NCI-H2227 treated with DMSO at 0.1 percent for 48 hours (cell line): ENCODE data around the gene JPH3.

ENCODE experiments used
- DNase-seq: peaks from one replicate; lab custom pipeline; 2025; lab: John Stamatoyannopoulos, UW

JPH3 gene

DNA sequence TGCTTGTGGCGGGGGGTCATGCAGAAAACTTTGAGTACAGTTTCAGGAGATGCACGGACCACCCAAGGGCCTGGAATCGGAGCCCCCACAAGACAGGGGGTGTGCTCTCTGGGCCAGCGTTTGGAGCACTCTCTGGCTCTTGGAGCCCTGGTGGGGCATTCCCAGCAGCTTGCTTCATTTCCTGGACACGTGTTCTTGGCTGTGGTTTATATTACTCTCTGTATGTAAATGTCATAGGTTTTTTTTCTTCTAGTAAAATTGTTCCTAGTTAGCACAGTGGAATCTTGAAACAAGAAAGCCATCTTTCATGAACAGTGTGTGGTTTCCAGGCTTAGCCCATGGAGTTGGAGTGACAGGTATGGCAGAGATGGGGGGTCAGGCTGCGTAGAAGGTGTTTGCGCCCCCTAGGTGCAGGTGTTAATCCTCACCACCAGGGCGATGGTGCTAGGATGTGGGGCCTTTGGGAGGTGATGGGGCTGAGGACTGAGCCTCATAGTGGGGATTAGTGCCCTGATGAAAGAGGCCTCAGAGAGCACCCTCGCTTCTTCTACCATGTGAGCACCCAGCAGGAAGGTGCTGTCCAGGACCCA is 79.8 kb downstream of the JPH3 start:
- DNase-seq, result no peak

DNA sequence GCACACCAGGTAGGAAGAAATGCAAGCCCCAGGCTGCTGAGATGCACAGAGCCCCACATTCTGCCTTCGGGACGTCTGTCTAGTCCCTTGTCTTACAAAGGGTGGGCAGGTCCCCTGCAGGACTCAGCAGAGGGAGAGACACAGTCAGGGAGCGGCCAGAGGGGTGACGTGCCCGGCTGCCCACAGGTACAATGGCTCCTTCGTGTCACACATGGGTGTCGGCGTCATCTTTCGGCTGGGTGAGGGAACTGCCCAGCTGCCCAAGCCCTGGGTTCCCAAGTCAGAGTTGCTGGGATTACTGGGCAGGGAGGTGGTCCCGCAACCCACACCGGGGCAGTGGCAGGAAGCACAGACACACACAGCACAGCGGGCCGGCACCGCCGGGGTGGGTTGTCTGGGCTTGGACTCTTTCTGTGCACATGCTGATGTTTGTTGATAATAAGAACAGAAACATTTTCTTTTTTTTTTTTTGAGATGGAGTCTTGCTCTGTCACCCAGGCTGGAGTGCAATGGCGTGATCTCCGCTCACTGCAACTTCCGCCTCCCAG is 80.6 kb downstream of the JPH3 start:
- no peak for DNase-seq

DNA sequence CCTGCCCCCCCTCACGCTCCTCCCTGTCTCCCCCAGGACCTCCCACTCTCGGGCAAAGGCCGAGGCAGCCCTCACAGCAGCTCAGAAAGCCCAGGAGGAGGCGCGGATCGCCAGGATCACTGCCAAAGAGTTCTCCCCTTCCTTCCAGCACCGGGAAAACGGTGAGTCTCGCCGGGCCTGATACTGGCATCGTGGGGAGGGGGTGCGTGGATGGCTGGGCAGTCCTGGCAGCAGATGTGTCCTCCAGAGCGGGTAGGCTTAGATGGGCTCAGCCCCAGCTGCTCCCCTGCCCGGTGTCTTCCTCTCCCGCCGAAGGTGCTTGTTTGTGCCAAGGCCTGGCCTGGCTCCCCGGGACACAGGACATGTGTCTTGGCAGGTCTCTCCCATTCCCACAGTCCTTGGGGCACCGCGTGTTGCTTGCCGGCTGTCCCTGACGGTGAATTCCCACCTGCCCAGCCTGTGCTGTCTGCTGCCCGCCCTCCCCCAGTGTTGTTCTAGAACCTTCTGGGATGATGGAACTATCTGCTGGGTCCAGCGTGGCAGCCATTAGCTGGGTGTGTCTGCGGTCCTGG is 81.9 kb downstream of the JPH3 start:
- DNase-seq, result no peak

GRCh38 chr16:87684711-87685404 is 82.5 kb downstream of the JPH3 start:
- no peak for DNase-seq

DNA sequence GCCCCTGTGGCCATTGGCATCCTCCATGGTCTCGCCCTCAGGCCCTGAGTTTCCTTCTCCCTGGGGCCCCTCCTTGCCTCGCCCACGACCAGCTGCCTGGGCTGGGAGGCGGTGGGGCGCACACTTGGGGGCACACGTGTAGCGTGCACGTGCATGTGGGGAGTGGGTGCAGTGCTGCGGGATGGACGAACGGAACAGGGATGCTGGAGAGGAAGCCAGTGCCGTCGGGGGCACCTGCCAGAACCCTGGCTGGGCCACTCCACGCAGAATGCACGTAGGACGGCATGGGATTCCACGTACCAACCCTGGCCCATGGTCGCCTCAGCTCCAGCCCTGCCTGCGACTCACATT is 83.1 kb downstream of the JPH3 start:
- no peak for DNase-seq

GRCh38 chr16:87685766-87686165 is 83.5 kb downstream of the JPH3 start:
- DNase-seq, result no peak

DNA sequence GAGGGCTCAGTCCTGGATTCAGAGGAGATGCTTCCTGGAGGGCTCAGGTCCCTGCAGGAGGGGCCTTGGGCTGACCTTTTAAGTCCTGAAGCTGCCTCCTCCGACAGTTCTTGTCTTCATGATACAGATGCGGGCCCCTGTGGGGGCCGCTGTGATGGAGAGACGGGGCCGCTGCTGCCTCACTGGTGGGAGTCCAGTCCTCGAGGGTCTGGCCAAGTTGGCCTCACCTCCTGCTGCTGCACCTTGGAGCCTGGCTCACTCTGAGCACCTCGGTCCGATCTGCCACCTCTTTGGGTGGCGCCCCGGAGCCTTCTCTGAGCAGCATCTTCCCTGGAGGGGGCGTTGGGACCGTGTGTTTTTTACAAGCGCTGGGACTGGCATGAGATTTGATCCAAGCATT is 84.4 kb downstream of the JPH3 start:
- DNase-seq, result no peak

DNA sequence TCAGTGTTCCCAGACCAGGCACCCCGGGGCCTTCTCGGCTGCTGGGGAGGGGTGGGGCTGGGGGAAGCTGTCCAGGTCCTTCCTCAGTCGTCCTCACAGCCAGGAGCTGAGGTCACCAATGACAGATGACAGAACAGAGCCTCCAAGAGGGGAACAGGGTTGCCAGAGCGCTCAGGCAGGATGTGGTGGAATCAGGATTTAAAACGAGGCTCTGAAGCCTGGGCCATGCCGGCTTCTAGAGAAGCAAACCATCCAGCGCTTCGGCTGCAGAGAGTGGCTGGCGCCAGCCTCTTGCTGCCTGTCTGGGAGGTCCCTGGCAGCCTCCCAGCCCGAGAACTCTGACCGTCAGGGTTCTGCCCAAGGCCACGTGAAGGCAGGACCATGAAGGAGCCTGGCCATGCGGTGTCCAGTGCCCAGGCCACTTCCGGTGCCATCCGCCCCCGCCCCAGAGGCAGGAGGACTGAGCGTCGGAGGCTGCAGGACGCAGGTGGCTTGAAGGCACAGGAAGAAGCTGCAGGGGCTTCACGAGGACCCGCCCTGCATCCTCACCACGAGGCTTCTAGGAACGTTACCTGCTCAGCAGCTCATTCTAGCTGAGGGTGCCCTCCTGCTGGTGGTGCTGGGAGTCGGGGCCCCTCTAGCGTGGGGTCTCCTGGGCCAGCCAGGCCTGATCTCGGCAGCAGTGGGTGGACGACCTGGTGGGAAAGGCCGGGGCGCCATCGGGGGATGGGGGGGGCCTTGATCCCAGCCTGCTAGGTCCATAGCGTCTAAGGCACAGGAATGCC is 85.0 kb downstream of the JPH3 start:
- no peak for DNase-seq

DNA sequence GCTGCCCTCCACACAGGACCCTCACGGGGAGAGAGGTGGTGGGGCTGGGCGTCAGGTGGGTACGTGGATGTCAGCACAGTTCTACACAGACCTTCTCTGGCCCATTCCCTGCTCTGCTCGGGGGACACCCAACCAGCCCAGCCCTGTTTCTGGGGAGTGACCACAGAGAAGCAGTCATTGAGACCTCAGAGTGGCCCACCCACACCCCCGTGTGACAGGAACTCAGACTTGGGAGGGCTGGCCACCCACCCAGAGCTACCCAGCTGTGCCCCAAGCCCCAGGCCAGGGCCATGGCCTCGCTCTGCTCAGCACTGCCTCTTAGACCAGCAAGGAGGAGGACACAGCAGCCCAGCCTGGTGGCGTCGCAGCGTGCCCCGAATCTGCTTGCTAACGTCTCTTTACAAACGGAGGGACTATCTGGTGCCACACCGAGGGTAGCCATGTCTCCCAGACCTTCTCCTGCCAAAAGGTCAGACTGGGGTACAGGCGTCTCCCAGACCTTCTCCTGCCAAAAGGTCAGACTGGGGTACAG is 85.8 kb downstream of the JPH3 start:
- DNase-seq, result no peak

GRCh38 chr16:87688876-87689815 is 86.8 kb downstream of the JPH3 start:
- no peak for DNase-seq

DNA sequence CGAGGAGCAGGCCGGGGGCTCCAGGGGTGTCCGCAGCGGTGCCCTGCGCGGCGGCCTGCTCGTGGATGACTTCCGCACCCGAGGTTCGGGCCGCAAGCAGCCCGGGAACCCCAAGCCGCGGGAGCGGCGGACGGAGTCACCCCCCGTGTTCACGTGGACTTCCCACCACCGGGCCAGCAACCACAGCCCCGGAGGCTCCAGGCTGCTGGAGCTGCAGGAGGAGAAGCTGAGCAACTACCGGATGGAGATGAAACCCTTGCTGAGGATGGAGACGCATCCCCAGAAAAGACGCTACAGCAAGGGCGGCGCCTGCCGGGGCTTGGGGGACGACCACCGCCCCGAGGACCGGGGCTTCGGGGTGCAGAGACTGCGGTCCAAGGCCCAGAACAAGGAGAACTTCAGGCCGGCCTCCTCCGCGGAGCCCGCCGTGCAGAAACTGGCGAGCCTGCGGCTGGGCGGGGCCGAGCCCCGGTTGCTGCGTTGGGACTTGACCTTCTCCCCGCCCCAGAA is 87.7 kb downstream of the JPH3 start:
- DNase-seq, result no peak

DNA sequence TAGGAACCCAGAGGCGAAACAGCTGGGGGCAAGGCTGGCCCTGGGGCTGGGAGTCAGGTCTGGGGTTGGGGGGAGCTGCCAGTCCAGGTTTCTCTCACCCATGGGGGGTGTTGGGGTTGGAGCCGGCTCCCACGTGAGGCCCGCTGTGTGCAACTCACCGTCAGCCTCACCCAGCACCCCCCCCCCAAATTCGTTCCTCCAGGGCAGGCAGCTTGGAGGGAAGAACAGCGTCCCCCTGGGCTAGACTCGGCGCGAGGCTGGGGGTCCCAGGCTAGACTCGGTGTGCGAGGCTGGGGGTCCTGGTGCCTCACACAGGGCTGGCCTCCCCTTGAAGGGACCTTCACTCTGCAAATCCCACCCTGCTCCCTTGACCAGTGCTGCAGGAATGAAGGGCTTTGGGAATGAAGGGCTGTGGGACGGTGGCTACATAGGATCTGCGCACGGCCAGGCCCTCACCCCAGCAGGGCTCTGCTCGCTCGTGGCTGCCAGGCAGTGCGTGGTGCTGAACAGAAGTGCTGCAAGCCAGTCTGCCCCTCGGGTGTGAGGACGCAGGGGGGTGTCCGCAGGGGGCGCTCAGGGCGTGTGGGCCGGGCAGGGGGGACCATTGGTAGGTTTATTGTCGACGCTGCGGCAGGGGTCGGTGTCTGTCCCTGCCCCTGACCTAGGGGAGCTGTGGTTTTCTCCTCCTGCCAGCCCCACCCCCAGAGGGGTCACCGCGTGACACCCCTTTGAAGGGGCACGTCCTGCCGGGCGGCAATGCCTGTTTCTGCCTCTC is 88.8 kb downstream of the JPH3 start:
- DNase-seq, result no peak

GRCh38 chr16:87691686-87692079 is 89.4 kb downstream of the JPH3 start:
- DNase-seq, result no peak

GRCh38 chr16:87692176-87692575 is 89.9 kb downstream of the JPH3 start:
- DNase-seq, result no peak

DNA sequence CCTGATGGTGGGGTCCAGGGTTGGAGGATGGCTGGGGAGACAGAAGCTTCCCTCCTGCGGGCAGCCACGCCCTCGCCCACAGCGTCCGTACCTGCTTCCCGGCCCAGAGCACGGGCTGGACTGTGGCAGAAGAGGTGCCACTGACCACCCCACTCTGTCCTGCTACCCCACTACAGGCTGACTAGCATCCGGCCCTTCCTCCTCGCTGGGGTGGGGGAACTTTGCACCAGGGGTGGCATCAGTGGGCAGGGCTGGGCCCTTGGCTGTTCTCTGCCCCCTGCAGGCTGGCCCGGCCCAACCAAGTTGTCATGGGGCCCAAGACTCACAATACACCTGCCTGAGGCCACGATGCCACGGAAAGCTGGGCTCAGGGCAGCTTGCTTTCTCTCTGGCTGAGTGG is 90.4 kb downstream of the JPH3 start:
- no peak for DNase-seq

- no peak for DNase-seq
Observed at GRCh38 chr16:87693827-87694226, 91.5 kb downstream of the JPH3 start.

GRCh38 chr16:87694441-87695125 is 92.3 kb downstream of the JPH3 start:
- DNase-seq, result no peak

- DNase-seq, result no peak
Observed at GRCh38 chr16:87695534-87695933, 93.2 kb downstream of the JPH3 start.

- DNase-seq, result no peak
Observed at GRCh38 chr16:87696726-87697125, 94.4 kb downstream of the JPH3 start.

GRCh38 chr16:87697256-87697655 is 94.9 kb downstream of the JPH3 start:
- no peak for DNase-seq
